Gastroesophageal sphincter (tissue), 3 donors: ENCODE results near the gene STX8.

Experiments used
- CTCF ChIP-seq, 4 experiments: fragments of 200-600 bp in 2 of 4; fragments of 450-650 bp in 2 of 4; sonication (generic) in 1 of 4; IDR thresholded peaks; one replicate each; pipeline ENCODE4 v1.5.1; 2017 to 2019; ENCODE audit warnings: antibody characterized with exemption in 4 of 4, mild to moderate bottlenecking in 2 of 4, moderate library complexity in 2 of 4
- EP300 ChIP-seq: sonication (generic); formaldehyde crosslinking; IDR thresholded peaks from one replicate; pipeline ENCODE4 v1.6.1; 2017; ENCODE audit warnings: antibody characterized with exemption, mild to moderate bottlenecking
- POLR2A ChIP-seq, 2 donors: fragments of 450-650 bp; IDR thresholded peaks; one replicate each; pipeline ENCODE4 v1.6.1; 2017; ENCODE audit warnings: antibody characterized with exemption in 2 of 2, mild to moderate bottlenecking in 2 of 2, moderate library complexity in 1 of 2
- POLR2AphosphoS5 ChIP-seq: sonication (generic); formaldehyde crosslinking; IDR thresholded peaks from one replicate; pipeline ENCODE4 v1.6.1; 2017; ENCODE audit warnings: antibody characterized with exemption

GRCh38 chr17:9513266-9513665 is 62.4 kb downstream of the STX8 start:
- no peak for TF ChIP-seq CTCF (IDR thresholded peaks at IDR 0.05)
- no peak for TF ChIP-seq POLR2A (IDR thresholded peaks at IDR 0.05)
- TF ChIP-seq POLR2AphosphoS5 = no peak
- TF ChIP-seq EP300 = no peak
